ENCODE data around the gene MMP25. TPM values are rescaled to one million over a fixed set of nuclear protein-coding genes. Genes with fewer than 3 reads are reported as not detected.

MMP25 gene, protein sequence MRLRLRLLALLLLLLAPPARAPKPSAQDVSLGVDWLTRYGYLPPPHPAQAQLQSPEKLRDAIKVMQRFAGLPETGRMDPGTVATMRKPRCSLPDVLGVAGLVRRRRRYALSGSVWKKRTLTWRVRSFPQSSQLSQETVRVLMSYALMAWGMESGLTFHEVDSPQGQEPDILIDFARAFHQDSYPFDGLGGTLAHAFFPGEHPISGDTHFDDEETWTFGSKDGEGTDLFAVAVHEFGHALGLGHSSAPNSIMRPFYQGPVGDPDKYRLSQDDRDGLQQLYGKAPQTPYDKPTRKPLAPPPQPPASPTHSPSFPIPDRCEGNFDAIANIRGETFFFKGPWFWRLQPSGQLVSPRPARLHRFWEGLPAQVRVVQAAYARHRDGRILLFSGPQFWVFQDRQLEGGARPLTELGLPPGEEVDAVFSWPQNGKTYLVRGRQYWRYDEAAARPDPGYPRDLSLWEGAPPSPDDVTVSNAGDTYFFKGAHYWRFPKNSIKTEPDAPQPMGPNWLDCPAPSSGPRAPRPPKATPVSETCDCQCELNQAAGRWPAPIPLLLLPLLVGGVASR
- under 0.01 TPM in 1 of 2 replicates, not detected in the other for total RNA-seq

DNA sequence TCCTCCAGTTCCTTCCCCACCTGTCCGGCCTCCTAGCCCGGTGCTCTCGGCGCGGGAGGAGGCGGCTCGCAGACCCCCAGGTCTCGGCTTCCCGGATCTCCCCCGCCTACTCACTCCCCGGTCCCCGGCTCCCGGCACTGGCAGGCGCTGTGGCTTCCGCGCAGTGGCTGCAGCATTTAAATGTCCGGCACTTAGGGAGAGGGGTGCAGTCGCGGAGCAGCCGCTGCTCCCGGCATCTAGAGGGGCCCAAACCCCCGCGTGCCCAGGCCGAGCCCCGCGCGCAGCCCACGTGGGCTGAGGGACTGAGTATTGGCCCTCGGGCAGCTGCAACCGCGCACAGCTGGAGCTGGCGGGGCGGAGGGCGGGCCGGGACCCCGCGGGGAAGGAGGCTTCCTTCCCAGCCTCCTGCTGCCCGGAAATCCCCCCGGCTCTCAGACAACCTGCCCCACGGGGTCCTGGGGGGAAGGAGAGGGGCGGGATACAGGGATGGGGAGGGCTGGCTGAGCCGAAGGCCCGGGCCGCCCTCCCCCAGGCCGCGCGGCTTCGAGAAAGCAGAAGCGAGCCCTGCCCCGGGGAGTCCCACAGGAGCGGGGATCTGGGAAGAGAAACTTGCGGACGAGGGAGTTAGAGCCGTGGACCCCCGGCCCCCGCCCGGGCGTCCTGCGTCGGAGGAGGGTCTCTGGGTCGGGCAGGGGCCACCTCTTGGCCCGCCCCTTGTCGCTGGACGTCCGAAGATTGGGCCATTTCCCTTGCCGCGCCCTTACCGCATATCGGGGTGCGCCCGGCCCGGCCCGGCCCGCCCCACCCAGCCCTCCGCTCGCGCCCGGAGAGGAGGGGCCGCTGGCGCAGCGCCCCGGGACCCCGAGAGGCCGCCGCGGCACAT, at the start of gene MMP25:
Gene MMP25, plus strand, starts transcription at position 804 of the 883 bp plus-strand sequence. CDS start 357 bp downstream, outside the sequence.

DNA sequence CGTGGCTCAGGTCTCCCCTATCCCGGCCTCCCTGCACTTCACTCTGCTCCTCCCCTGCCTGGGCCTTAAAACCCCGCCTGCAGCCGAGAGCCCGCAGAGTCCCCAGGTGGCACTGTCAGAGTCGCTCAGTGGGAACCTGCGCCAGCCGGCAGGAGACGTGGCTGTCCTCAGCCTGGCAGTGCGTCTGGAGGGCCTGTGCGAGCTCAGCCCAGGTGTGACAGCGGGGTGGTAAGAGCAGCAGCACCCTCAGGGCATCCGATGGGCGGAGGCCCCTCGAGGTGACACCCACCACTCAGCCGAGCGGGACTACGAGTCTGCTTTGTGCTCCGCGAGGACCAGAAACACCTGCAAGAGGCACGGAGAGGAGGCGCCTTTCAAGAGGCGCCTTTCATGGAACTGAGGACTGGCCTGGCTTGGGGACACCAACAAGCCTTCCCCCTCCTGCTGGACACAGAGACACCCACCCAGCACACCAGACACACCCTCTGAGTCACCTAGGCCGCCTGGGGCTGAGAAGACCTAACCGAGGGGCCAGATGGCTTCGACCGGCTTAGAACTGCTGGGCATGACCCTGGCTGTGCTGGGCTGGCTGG, 33.4 kb upstream of the MMP25 start, which contains the start of gene CLDN9:
Gene CLDN9, plus strand, starts transcription at position 96 of the 593 bp plus-strand sequence. Its CDS starts 440 bp downstream, at position 536.

DNA sequence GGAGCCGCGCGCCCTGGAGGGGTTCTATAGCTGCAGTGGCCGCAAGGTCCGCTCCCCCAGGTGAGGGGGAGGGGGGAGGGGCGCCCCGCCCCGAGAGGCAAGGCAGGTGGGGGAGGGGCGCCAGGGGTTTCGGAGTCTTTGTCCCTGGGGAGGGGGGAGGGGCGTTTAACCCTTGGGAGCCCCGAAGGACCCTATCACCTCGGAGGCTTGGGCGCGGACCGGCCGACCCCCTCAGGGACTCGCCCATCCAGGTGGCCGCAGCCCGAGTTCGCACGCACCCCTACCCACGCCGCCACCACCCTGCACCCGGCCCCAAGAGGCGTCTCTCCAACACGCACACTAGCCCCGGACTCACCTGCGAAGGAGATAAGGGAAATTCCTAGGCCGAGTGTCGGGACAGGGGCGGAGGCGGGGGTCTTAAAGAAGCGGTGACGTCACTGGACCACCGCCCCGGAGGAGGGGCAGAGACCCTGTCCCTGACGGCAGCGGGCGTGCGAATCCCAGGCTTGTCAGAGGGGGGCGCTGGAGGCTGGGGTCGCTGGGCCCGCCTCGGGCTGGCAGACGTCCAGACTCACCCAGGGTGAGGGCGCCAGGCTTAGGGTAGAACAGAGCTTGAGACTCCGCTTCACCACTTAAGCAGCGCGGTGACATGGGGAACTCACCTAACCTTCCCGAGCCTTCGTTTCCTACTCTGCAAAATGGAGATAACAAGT, 28.4 kb upstream of the MMP25 start, which contains the start of gene CLDN6:
Gene CLDN6, minus strand, starts transcription at position 390 of the 713 bp plus-strand sequence. CDS start 2,162 bp downstream, outside the sequence.

DNA sequence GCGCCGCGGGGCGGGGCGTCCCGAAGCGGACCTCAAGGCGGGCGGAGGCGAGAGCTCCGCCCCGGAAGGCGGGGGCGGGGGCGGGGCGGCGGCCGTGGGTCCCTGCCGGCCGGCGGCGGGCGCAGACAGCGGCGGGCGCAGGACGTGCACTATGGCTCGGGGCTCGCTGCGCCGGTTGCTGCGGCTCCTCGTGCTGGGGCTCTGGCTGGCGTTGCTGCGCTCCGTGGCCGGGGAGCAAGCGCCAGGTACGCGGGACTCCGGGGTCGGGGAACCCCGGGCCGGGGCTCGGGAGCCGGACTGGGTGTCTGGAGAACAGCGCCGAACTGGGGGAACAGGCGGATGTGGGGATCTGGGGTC, 26.1 kb upstream of the MMP25 start, which contains the start of gene TNFRSF12A:
Gene TNFRSF12A, plus strand, starts transcription at position 122 of the 357 bp plus-strand sequence. Its CDS starts 30 bp downstream, at position 152.

DNA sequence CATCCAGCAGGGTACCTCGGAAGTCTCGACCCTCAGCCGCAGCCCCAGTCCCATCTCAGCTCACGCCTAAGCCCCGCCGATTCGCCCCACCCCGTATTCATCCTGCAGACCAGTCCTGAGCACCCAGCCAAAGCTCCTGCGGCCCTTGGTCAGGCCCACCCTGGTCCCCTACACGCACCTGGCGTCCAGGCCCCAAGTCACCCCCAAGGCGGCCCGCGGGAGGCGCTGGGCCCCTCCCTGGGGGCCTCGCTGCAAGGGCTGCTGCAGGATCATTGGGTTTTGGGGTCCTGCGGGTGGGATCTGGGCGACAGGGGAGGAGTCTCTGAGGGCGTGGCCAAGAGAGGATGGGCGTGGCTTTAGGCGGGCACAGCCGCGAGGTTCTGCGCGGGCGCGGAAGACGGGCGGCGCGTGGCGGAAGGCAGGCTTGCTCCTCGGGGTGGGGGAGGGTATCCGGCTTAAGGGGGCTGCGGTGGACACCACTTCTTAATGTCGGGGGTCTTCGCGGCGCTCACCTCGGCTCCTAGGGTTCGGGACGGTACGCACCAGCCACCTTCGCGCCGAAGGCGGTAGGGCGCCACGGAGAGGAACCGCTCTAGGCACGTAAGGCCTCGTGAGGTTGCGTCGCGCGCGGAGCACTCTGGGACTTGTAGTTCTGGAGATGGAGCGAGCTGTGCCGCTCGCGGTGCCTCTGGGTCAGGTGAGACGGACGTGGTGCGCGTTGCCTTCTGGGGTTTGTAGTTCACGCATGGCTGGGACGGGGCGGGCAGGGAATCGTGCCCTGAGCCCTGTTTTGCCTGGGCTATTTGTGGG, 22.5 kb upstream of the MMP25 start, which contains the start of the genes HCFC1R1 and THOC6:
Gene HCFC1R1, minus strand, starts transcription at position 274 of the 810 bp plus-strand sequence. Its CDS starts 1 bp downstream, at position 273.
Gene THOC6, plus strand, starts transcription at position 367 of the 810 bp plus-strand sequence. Its CDS starts 292 bp downstream, at position 659.

DNA sequence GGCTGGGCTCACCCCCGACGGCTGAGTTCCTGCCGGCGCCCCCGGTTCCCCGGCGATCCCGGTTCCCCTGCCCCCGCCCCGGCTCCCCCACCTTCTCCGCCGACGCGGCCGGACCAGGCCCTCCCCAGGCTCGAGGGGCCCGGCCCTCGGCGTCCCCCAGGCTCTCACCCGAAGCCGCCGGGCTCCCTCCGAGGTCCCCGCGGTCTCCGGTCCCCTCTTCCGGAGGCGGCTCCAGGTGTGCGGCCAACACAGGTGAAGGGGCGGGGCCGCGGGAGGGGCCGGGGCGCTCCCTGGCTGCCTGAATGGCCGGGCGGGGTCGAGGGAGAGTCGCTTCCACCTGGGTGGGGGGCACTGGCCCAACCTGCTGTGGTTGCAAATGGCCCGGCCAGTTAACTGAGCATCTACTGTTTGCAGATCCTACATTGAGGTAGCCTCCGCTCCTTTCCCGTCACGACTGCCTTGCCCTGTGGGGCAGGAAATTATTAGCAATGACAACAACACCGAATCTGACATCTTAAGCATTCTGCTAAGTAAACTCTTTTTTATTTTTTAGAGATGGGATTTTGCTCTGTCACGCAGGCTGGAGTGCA, 9.5 kb upstream of the MMP25 start, which contains the start of gene BICDL2:
Gene BICDL2, minus strand, starts transcription at position 219 of the 590 bp plus-strand sequence. CDS start 1,448 bp downstream, outside the sequence.

DNA sequence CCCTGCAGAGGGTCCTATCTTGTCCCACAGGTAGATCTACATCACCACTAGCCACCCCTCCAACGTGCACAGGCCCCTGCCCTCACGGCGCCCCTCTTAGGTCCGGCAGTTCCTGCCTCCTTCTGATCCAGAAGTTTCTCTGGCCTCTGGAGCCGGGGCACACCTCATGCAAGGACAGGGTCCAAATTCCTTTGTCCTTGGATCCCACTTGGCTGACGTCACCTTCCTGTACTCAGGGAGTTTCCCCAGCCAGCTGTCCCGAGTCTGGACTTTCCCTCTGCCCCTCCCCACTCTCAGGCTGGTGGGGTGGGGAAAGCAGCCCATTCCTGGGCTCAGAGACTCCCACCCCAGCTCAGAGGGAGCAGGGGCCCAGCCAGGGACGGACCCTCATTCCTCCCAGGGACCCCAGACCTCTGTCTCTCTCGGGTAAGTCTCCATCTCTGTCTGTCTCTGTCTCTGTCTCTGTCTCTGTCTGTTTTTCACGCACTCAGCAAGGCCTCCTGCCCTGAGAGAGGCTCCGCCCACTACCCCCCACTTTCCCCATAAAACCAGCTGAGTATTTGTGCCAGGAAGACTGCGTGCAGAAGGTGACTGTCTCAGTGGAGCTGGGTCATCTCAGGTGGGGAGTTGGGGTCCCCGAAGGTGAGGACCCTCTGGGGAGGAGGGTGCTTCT, 18.8 kb downstream of the MMP25 start, which contains the start of gene IL32:
Gene IL32, plus strand, starts transcription at position 572 of the 673 bp plus-strand sequence. CDS start 172 bp downstream, outside the sequence.

DNA sequence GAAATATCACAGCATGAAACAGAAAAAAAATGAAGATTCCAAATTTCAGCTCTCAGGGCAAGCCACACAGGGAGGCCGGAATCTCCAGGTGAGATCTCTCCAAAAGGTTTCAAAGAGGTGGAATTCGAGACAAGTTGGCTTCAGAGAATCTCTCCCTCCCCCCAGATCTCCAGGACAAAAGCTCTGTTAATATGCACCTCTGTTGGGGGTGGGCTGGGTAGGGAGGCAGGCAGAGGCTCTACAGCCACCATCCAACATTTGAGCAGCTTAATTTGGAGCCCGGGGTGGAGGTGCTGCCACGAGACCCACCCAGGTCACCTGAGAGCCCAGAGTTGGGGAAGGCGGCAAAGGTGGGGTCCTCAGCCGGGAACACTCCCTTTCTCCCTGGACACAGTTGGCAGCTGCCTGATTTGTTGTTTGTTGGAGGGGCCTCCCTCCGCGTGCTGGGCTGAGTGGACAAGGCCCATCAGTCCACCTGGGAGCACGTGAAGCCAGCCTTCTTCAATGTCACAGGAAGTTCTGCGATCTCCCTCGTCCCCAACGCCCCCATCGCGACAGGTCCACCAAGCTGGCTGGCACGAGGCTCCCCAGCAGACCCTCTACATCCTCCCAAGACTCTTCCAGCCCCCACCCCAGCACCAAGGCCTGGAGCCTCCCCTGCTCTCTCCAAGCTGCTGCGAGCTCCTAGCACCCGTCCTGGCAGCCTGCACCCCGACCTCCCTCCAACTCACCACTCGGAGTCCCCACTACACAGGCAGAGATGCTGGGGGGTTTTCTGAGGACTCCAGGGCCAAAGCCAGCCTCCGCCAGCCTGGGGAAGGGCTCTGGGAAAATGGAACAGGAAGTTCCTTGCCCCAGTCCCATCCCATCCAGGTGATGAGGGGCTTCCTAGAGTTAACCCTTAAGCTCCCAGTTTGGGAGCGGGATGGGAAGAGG, 52.4 kb downstream of the MMP25 start, which contains the start of gene ZSCAN10:
Gene ZSCAN10, minus strand, starts transcription at position 836 of the 936 bp plus-strand sequence. CDS start 6,357 bp downstream, outside the sequence.

Other genes starting within 250 kb of the MMP25 start
- not detected in 2 replicates for gene PRSS41, start 248.1 kb upstream of the MMP25 start, total RNA-seq
- 3.8 TPM in 1 of 2 replicates, not detected in the other for gene PRSS21, start 229.3 kb upstream of the MMP25 start, total RNA-seq
- gene ZG16B, start 216.3 kb upstream of the MMP25 start, total RNA-seq = 2.1 and 2.5 TPM in 2 replicates
- not detected in 2 replicates for gene PRSS22, start 188.4 kb upstream of the MMP25 start, total RNA-seq
- gene FLYWCH2, start 163.3 kb upstream of the MMP25 start, total RNA-seq = 74.9 and 165 TPM in 2 replicates
- 27.7 and 33.2 TPM in 2 replicates for gene FLYWCH1, start 134.6 kb upstream of the MMP25 start, total RNA-seq
- gene KREMEN2, start 82.3 kb upstream of the MMP25 start, total RNA-seq = 0.23 and 1.8 TPM in 2 replicates
- 1.8 and 4.0 TPM in 2 replicates for gene PAQR4, start 77.2 kb upstream of the MMP25 start, total RNA-seq
- gene PKMYT1, start 66.1 kb upstream of the MMP25 start, total RNA-seq = 2.7 and 3.0 TPM in 2 replicates
- not detected in 2 replicates for gene CLDN9, start 33.6 kb upstream of the MMP25 start, total RNA-seq
- 0.12 and 0.51 TPM in 2 replicates for gene CLDN6, start 28.4 kb upstream of the MMP25 start, total RNA-seq
- gene TNFRSF12A, start 26.2 kb upstream of the MMP25 start, total RNA-seq = 70.5 and 162 TPM in 2 replicates
- gene HCFC1R1, start 22.6 kb upstream of the MMP25 start, total RNA-seq = 64.4 and 69.3 TPM in 2 replicates
- gene THOC6, start 22.5 kb upstream of the MMP25 start, total RNA-seq = 24.8 and 30.0 TPM in 2 replicates
- 0.23 TPM in 1 of 2 replicates, not detected in the other for gene BICDL2, start 9.6 kb upstream of the MMP25 start, total RNA-seq
- 10.7 and 13.4 TPM in 2 replicates for gene IL32, start 19.1 kb downstream of the MMP25 start, total RNA-seq
- not detected in 2 replicates for gene ZSCAN10, start 52.7 kb downstream of the MMP25 start, total RNA-seq
- gene ZNF205, start 66.0 kb downstream of the MMP25 start, total RNA-seq = 10.3 and 10.6 TPM in 2 replicates
- gene ZNF213, start 88.5 kb downstream of the MMP25 start, total RNA-seq = 6.2 and 8.9 TPM in 2 replicates
- not detected in 2 replicates for gene OR1F1, start 141.6 kb downstream of the MMP25 start, total RNA-seq
- 6.1 and 9.9 TPM in 2 replicates for gene ZNF200, start 188.6 kb downstream of the MMP25 start, total RNA-seq
- not detected in 2 replicates for gene MEFV, start 210.1 kb downstream of the MMP25 start, total RNA-seq
- 38.0 and 49.0 TPM in 2 replicates for gene ZNF263, start 236.9 kb downstream of the MMP25 start, total RNA-seq